Peyer's patch (tissue), 4 donors: Measurements from ENCODE around the gene OR6K3. TPM values are rescaled to one million over a fixed set of nuclear protein-coding genes. Genes with fewer than 3 reads are reported as not detected.

Experiments used
- DNase-seq, 3 donors: peaks; one replicate each; pipeline ENCODE4 v3.0.0-alpha.2; 2017 to 2019
- H3K27ac ChIP-seq, 4 donors: fragments of 200-600 bp; sonication (generic); one replicate each; pipeline ENCODE4 v1.5.1; 2016 to 2019
- H3K27me3 ChIP-seq, 2 donors: fragments of 200-600 bp; sonication (generic); one replicate each; pipeline ENCODE4 v1.5.1; 2019
- H3K36me3 ChIP-seq, 3 donors: fragments of 200-600 bp; sonication (generic); one replicate each; pipeline ENCODE4 v1.5.1; 2016 to 2019
- H3K4me1 ChIP-seq, 4 donors: fragments of 200-600 bp; sonication (generic); one replicate each; pipeline ENCODE4 v1.5.1; 2016 to 2019
- H3K4me3 ChIP-seq, 4 donors: fragments of 200-600 bp; sonication (generic); 1 replicate in 3 of 4; 2 replicates in 1 of 4; pipeline ENCODE4 v1.5.1; 2016 to 2019; ENCODE audit warnings: mild to moderate bottlenecking in 1 of 4
- H3K9me3 ChIP-seq, 4 donors: fragments of 200-600 bp; sonication (generic); one replicate each; pipeline ENCODE4 v1.5.1; 2016 to 2019; ENCODE audit warnings: mild to moderate bottlenecking in 1 of 4
- POLR2A ChIP-seq, 2 donors: fragments of 450-650 bp; IDR thresholded peaks; one replicate each; pipeline ENCODE4 v1.5.1; 2017; ENCODE audit warnings: antibody characterized with exemption in 2 of 2, mild to moderate bottlenecking in 2 of 2, moderate library complexity in 2 of 2
- total RNA-seq, 4 donors: library from RNA; depleted of rRNA; stranded (reverse); fragments of >200 nt; gene quantifications; one replicate each; pipeline ENCODE4 v1.1.0, GENCODE V29; 2016
- TF ChIP-seq, protein P1 (sequence below), 6 experiments: fragments of 450-650 bp in 4 of 6; fragments of 200-600 bp in 2 of 6; sonication (generic) in 1 of 6; IDR thresholded peaks; one replicate each; pipeline ENCODE4 v1.5.1; 2017 to 2019; ENCODE audit warnings: antibody characterized with exemption in 6 of 6, mild to moderate bottlenecking in 3 of 6, moderate library complexity in 1 of 6

OR6K3 gene, protein sequence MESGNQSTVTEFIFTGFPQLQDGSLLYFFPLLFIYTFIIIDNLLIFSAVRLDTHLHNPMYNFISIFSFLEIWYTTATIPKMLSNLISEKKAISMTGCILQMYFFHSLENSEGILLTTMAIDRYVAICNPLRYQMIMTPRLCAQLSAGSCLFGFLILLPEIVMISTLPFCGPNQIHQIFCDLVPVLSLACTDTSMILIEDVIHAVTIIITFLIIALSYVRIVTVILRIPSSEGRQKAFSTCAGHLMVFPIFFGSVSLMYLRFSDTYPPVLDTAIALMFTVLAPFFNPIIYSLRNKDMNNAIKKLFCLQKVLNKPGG
- not detected for total RNA-seq

DNA sequence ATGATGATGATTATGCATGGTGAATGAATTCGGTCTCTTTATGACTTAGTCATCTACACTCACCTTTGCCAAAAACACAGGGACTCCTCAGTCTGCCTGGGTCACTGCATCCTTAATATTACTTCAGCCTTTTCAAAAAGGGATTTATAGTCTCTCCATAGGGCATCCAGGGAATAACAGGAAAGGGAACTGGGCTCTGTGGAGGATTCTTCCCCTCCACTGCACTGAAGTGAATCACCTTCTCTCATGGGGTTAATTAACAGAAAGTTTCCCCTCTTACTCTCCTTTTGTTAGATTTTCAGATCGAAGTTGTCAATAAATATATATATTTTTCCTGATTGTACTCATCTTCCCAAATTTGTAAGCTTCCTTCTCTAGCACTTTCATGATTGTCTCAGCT, at the start of gene OR6K3:
Gene OR6K3, minus strand, starts transcription at position 101 of the 400 bp plus-strand sequence. CDS start 2,605 bp downstream, outside the sequence.
- Histone ChIP-seq H3K27me3 (no peaks in the 10 kb centered on the region), H3K36me3 (no peaks in the 10 kb centered on the region), H3K27ac (no peak within 1 kb of the TSS), H3K4me1 (no peaks in the 10 kb centered on the region), H3K4me3 (no peak within 1 kb of the TSS), H3K9me3 (no peaks in the 10 kb centered on the region)
- TF ChIP-seq, protein P1, sequence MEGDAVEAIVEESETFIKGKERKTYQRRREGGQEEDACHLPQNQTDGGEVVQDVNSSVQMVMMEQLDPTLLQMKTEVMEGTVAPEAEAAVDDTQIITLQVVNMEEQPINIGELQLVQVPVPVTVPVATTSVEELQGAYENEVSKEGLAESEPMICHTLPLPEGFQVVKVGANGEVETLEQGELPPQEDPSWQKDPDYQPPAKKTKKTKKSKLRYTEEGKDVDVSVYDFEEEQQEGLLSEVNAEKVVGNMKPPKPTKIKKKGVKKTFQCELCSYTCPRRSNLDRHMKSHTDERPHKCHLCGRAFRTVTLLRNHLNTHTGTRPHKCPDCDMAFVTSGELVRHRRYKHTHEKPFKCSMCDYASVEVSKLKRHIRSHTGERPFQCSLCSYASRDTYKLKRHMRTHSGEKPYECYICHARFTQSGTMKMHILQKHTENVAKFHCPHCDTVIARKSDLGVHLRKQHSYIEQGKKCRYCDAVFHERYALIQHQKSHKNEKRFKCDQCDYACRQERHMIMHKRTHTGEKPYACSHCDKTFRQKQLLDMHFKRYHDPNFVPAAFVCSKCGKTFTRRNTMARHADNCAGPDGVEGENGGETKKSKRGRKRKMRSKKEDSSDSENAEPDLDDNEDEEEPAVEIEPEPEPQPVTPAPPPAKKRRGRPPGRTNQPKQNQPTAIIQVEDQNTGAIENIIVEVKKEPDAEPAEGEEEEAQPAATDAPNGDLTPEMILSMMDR (IDR thresholded peaks at IDR 0.05), result no peak
- TF ChIP-seq POLR2A (IDR thresholded peaks at IDR 0.05), result no peak
- no peak for DNase-seq

DNA sequence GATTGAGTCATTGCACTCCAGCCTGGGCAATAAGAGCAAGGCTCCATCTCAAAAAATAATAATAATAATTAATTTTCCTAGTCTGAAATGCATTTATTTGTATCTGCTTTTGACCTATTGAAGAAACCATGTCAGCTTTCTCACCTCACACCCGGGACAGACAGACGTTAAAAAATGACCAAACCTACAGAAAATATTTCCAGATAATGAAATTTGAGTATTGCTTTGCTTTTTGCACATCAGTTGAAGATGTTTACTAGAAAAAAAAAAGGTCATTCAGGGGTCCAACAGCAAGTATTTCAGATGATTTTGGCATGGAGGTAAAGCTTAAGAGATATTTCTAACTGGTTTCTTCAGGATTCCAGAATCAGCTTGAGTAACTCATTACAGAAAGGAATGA, 33.9 kb upstream of the OR6K3 start, which contains the start of gene OR6K6:
Gene OR6K6, plus strand, starts transcription at position 301 of the 400 bp plus-strand sequence. CDS start 168 bp downstream, outside the sequence.
- no peak for DNase-seq
- H3K27me3 ChIP-seq, result no peaks in the 10 kb centered on the region
- H3K4me1 ChIP-seq, result no peaks in the 10 kb centered on the region
- no peaks in the 10 kb centered on the region for H3K9me3 ChIP-seq
- H3K27ac ChIP-seq, result no peak within 1 kb of the TSS
- TF ChIP-seq, protein P1 (IDR thresholded peaks at IDR 0.05), result no peak
- no peaks in the 10 kb centered on the region for H3K36me3 ChIP-seq
- H3K4me3 ChIP-seq, result no peak within 1 kb of the TSS

DNA sequence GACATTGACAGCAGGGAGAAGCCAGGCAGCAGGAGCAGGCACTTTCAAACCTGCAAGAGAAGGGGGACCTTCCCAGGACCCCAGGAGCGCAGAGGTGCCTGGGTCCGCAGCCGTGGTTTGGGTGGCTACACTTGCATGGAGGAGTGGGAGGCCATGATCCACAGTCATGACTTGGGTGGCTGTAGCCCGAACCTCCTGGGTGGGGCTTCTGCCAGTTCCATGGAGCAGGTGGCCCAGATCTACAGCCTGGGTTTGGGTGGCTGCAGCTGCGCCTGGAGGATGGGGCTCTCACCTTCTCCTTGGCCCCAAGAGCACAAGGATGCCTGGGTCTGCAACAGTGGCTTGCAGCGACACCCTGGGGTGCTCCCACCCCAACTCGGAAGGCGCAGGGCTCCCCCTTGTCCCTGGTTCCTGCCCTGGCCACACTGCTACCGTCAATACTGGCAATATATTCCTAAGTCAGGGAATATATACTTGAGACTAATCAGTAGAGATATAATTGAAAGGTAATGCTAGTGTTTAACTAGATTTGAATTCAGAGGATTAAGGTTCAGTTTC, 31.7 kb upstream of the OR6K3 start:
- Histone ChIP-seq H3K27me3 (no peaks in the 10 kb centered on the region), H3K36me3 (no peaks in the 10 kb centered on the region), H3K4me1 (no peaks in the 10 kb centered on the region), H3K27ac (no peak overlapping the region), H3K4me3 (no peak overlapping the region), H3K9me3 (no peaks in the 10 kb centered on the region)
- no peak for DNase-seq
- TF ChIP-seq POLR2A (IDR thresholded peaks at IDR 0.05), result no peak
- TF ChIP-seq, protein P1 (IDR thresholded peaks at IDR 0.05), result no peak

DNA sequence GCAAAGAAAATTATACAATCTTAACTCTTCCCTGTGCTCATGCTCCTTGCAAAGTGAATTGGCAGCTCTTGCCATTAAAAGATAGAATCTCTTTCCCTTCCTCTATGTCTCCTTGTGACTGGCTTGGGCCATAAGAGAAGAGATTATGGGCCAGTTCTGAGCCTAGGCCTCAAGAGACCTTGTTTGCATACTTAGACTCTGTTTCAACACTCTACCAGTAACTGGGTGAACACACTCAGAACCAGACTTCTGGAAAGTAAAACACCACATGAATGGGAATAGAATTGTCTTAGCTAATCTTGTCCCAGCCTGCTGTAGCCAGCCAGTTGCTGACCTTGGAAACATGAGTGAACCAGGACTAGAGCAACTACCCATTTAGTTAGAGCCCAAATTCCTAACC, 15.3 kb upstream of the OR6K3 start:
- no peak for TF ChIP-seq POLR2A (IDR thresholded peaks at IDR 0.05)
- TF ChIP-seq, protein P1 (IDR thresholded peaks at IDR 0.05), result no peak
- no peaks in the 10 kb centered on the region for H3K9me3 ChIP-seq
- no peak overlapping the region for H3K4me3 ChIP-seq
- H3K27ac ChIP-seq, result no peak overlapping the region
- no peaks in the 10 kb centered on the region for H3K36me3 ChIP-seq
- H3K4me1 ChIP-seq, result no peaks in the 10 kb centered on the region
- no peak for DNase-seq
- no peaks in the 10 kb centered on the region for H3K27me3 ChIP-seq

DNA sequence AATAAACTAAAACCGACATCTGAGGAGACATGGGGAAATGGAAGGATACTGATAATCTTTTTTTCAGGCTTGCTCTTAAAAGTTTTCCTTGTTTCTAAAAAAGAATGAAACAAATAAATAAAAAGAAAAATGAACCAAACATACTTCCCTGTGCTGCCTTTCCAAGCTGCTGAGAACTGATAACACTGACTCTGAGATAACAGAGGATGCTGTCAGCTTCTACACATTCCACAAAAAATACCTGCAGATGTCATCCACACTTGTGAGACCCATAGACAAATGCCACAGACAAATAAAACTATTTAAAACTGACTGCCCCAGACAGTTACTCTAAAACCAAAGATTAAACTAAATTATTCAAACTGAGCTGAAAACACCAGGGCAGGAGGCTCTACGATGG, 12.0 kb upstream of the OR6K3 start:
- DNase-seq, result no peak
- Histone ChIP-seq H3K4me1 (no peaks in the 10 kb centered on the region), H3K27me3 (no peaks in the 10 kb centered on the region), H3K9me3 (no peaks in the 10 kb centered on the region), H3K4me3 (no peak overlapping the region), H3K36me3 (no peaks in the 10 kb centered on the region), H3K27ac (no peak overlapping the region)
- TF ChIP-seq, protein P1 (IDR thresholded peaks at IDR 0.05), result no peak
- TF ChIP-seq POLR2A (IDR thresholded peaks at IDR 0.05), result no peak
